AG04450 (cell line): ENCODE data around the gene UFD1. TPM values are rescaled to one million over a fixed set of nuclear protein-coding genes. Genes with fewer than 3 reads are reported as not detected.

ENCODE experiments used
- CTCF ChIA-PET: fragments of 300-600, 350-600 bp; formaldehyde crosslinking; extraction: SDS; loops from one replicate; lab custom pipeline; 2022; ENCODE audit warnings: antibody characterized with exemption, inconsistent platforms; lab: Charles Lee
- POLR2A ChIA-PET: fragments of 350-600 bp; formaldehyde crosslinking; extraction: SDS; loops from one replicate; lab custom pipeline; 2021; ENCODE audit warnings: antibody characterized with exemption, inconsistent platforms; lab: Yijun Ruan, JAX
- DNase-seq: peaks from one replicate; pipeline ENCODE4 v3.0.0-alpha.2; 2011; ENCODE audit warnings: low read depth, low spot score
- H3K27ac ChIP-seq: one replicate; pipeline ENCODE4 v1.5.1; 2012; ENCODE audit warnings: low read depth, low read length, control low read depth
- H3K27me3 ChIP-seq: one replicate; pipeline ENCODE4 v1.6.0; 2012; ENCODE audit warnings: low read length; ENCODE audit not compliant: control insufficient read depth, insufficient read depth
- H3K4me3 ChIP-seq: 2 replicates; pipeline ENCODE4 v1.5.1; 2011; ENCODE audit warnings: mild to moderate bottlenecking, low read depth, low read length, control low read depth
- H3K9me3 ChIP-seq: 2 replicates; pipeline ENCODE4 v1.5.1; 2012; ENCODE audit warnings: low read length; ENCODE audit not compliant: control insufficient read depth, insufficient read depth
- polyA plus RNA-seq: library from polyadenylated mRNA; depleted of rRNA; stranded (reverse); fragments of >200 nt; gene quantifications from 2 replicates; pipeline ENCODE4 v1.2.3, GENCODE V29; 2011
- TF ChIP-seq, protein P1 (sequence below): IDR thresholded peaks from 2 replicates; pipeline ENCODE4 v1.5.1; 2011; ENCODE audit warnings: low read depth, low read length, control low read depth, inconsistent platforms

Gene UFD1
- polyA plus RNA-seq, 1 experiment: 87.3 TPM

DNA sequence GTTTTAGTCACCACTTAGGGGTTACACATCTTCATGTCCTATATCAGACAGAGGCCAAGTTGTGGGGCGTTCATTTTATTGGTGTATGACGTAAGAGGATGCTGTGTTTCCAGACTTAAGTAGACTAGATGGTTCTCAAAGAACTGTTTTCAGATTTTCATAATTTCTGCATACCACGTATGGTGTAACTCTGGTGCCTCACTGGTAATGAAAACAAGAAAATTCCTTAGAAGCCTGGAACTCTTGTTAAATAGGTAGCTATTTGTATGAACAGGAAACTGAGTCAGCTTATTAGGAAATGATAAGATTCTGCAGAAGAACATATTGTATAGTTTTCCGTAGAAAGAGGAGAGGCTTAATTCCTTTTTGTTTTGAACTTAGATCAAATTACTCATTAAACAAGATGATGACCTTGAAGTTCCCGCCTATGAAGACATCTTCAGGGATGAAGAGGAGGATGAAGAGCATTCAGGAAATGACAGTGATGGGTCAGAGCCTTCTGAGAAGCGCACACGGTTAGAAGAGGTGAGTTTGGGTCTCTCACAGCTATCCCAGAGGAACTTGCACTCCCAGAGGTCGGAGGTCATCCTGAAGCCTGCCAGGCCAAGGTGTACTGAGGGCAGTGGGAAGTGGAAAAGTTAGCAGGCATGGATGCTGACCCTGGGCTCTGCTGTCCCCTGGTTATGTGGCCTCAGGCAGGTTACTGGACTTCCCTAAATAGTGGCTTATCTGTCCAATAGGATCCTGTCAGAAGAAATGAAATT is 4.7 kb upstream of the UFD1 start:
- CTCF ChIA-PET: interaction anchor here (1.5 kb wide), 1 partner anchor 147 kb away, joined by 5 read pairs; no protein-coding TSS in a partner anchor
- POLR2A ChIA-PET: no interaction called here
- no peak overlapping the region for H3K4me3 ChIP-seq
- H3K9me3 ChIP-seq: no peaks in the 10 kb centered on the region; the same call in 1 of the 2 replicates
- DNase-seq: no peak
- H3K27ac ChIP-seq: peak overlapping the region; percentile 31
- TF ChIP-seq, protein P1, sequence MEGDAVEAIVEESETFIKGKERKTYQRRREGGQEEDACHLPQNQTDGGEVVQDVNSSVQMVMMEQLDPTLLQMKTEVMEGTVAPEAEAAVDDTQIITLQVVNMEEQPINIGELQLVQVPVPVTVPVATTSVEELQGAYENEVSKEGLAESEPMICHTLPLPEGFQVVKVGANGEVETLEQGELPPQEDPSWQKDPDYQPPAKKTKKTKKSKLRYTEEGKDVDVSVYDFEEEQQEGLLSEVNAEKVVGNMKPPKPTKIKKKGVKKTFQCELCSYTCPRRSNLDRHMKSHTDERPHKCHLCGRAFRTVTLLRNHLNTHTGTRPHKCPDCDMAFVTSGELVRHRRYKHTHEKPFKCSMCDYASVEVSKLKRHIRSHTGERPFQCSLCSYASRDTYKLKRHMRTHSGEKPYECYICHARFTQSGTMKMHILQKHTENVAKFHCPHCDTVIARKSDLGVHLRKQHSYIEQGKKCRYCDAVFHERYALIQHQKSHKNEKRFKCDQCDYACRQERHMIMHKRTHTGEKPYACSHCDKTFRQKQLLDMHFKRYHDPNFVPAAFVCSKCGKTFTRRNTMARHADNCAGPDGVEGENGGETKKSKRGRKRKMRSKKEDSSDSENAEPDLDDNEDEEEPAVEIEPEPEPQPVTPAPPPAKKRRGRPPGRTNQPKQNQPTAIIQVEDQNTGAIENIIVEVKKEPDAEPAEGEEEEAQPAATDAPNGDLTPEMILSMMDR: no peak
- H3K27me3 ChIP-seq: no peaks in the 10 kb centered on the region

DNA sequence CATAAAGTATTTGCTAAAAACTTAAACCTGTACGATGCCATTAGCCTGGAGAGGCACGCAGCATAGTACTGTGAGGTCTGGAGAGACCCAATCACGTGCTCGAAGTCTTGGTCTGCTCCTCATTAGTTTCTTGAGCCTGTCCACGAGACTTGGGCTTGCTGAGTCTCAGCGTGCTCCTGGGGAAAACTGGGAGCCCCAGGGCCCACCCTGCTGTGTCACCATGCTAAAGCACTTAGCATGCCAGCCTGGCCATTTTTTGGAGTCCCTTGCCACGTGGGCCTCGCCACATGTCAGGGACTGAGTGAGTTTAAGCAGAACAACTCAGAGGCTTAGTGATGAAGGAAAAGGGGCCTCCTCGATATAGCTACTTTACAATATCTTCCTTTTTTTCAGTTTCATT is 3.3 kb upstream of the UFD1 start:
- no peak for DNase-seq
- Histone ChIP-seq H3K9me3 (no peaks in the 10 kb centered on the region; the same call in 1 of the 2 replicates), H3K27me3 (no peaks in the 10 kb centered on the region), H3K27ac (no peak overlapping the region), H3K4me3 (no peak overlapping the region)
- POLR2A ChIA-PET: no interaction called here
- TF ChIP-seq, protein P1: no peak
- CTCF ChIA-PET: no interaction called here

DNA sequence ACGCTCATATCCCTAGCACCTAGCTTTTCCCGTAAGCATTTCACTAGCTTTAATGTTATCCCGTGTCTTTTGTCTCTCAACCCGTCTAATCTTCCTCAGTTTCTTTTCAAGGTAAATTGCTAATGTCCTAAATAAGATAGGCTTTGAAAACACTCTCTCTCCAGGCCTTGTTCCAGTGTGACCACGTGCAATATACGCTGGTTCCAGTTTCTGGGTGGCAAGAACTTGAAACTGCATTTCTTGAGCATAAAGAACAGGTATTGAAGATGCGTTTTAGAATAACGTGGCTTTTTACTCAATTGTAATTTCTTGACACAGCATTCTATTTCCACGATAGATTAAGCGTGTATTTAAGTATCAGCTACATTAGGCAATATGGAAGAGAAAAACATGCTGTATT is 1.8 kb upstream of the UFD1 start:
- Histone ChIP-seq H3K9me3 (no peaks in the 10 kb centered on the region; the same call in 1 of the 2 replicates), H3K27me3 (no peaks in the 10 kb centered on the region), H3K27ac (no peak overlapping the region), H3K4me3 (no peak overlapping the region; the same call in 1 of the 2 replicates)
- POLR2A ChIA-PET: no interaction called here
- CTCF ChIA-PET: no interaction called here
- TF ChIP-seq, protein P1: no peak
- no peak for DNase-seq

DNA sequence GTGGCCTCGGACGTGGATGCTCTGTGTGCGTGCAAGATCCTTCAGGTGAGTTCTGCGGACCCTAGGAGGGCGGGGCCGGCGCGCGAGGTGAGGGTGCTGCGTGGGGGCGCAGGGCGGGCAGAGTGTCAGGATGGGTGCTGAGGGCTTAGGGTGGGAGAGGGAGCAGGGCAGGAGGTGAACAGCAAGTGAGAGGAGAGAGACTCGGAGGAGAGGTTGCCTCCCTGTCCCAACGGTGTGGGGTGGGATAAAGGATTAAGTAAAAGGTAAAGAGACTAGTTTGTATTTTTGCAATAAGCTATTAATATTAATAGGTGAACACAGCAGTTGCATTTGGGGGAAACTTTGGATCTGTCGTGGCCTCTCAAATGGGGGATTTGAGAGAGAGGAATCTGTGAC is 1.2 kb upstream of the UFD1 start:
- CTCF ChIA-PET: interaction anchor here (3.8 kb wide), 1 partner anchor 150 kb away, joined by 26 read pairs; no protein-coding TSS in a partner anchor
- H3K27ac ChIP-seq: no peak overlapping the region
- no peaks in the 10 kb centered on the region for H3K27me3 ChIP-seq
- TF ChIP-seq, protein P1: no peak
- POLR2A ChIA-PET: interaction anchor here (0.9 to 2.9 kb wide), 4 partner anchors 36 to 336 kb away, joined by 3 to 13 read pairs (median 5); partner anchors contain the start of genes ESS2, HIRA, MRPL40 and SLC25A1
- H3K9me3 ChIP-seq: no peaks in the 10 kb centered on the region; the same call in 1 of the 2 replicates
- peak overlapping the region; percentile 83 for H3K4me3 ChIP-seq
- no peak for DNase-seq
